Smooth muscle cell of the brain vasculature (primary cell): ENCODE results near the gene DCTN2.
A peak's percentile ranks its signal among the peaks of the same experiment; 100 is the strongest.
"Not testable (repeated sequence)": the region's sequence is repeated elsewhere in the genome, so short reads cannot be mapped to it uniquely, and the experiment has no call there.

ENCODE experiments used
- DNase-seq: peaks from one replicate; pipeline ENCODE4 v3.0.0-alpha.2; 2012; ENCODE audit warnings: low read depth, low spot score

Gene DCTN2

DNA sequence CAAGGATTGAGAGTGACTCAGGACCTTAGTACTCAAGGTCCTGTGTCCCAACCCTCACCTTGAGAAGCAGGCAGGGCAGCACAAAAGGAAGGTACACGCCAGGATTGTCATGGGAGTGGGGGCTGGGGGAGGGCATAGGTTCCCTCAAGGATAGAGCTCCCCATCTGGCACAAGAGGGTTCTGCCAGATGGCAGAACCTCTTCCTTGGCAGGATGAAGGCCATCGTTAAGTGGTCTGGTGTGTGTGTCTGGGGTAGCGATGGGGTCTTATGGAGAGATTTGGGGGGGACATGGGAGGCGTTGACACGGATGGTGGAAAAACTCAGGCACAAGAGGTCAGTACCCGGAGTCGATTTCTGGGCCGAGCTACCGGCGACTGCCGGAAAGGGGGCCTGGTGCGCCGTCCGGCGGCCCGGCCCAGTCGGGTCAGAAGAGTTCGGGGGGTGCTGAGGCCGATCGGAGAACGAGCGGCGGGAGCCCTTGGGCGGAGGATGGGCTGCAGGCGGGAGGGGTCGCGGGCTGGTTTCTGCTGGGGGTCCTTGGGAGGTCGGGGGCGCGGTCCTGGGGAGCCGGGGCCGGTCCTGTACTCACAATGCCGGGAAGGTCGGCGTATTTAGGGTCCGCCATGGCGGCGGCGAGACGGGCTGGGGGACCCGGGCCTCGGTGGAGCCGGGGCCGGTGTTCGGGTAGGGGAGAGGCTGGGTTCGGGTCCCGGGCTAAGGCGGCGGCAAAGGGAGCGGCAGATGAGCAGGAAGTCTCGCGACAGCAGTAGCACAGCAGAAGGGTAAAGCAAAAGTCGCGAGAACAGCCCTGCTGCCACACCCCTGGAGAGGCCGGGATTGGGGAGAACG is at the start of gene DCTN2:
TSS of gene DCTN2 (minus strand) at position 755 of the 850 bp plus-strand sequence. CDS start at position 626, 129 bp downstream.
- DNase-seq = peak; percentile 88

DNA sequence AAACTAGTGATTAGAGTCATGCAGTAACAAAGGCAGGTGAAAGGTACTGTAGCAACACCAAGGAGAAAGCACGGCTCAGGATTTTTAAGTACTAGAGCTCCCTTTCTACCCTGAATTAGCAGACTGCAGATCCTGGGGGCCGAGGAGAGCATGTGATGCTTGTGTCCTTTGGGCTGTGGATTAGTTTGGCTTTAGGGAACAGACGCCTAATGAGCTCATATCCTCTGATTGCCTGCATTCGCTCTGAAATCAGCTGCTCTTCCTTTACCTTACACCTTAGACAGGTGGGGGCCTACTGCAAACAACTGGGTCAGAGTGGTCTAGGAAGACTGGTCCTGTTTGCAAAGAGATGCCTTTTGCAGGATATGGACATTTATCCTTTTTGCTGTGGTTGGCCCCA is 46.2 kb upstream of the DCTN2 start:
- DNase-seq = no peak

DNA sequence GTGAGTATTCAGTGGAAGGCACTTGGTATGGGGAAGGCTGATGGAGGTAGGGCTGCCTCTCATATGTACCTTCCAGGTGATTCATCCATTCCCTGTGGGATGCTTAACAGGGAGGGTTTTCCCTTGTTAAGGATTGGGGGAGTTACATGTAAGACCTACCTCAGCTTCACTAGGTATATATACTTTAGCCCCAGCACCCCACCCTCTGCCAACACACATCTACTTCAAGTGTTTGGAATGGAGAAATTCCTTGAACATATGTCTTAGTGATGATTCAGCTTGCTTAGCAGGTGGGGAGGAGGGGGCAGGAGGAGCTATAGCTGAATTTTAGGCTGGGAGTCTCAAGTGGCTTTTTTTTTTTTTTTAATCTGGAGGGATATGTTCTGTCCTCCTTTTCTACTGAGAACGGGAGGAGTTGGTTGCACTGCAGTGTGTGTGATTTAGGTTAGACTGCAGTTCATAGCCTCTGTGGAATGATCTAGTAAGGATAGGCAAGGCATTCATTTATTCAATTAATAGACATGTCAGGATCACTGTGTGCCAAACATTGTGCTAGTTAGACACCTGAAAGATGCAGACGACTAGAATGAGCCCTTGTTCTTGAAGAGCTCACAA is 45.7 kb upstream of the DCTN2 start:
- no peak for DNase-seq

DNA sequence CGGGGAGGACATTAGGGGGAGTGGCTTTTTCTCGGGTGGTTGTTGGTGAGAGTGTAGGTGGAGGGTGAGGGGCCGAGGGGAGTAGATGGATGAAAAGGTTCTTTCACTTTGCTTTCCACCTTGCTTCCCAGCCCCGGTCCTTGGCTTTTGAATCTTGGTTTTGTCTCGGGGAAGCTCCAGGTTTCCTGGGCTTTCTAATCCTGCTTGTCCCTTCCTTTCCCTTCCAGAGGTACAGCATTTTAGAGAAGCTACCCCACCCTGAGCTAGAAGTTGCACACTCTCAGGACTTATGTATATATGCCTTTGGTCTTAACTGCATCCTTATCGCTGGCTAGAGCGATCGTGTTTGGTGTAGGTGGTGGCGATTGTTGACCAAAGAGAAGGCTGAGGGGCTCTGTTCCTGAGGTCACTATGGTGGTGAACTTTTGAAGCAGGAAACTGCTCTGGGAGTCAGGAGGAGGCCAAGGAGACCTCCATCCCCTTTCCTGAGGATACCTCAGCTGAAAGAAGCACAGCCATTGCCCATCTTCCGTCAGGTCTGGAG is 44.9 kb upstream of the DCTN2 start:
- no peak for DNase-seq

DNA sequence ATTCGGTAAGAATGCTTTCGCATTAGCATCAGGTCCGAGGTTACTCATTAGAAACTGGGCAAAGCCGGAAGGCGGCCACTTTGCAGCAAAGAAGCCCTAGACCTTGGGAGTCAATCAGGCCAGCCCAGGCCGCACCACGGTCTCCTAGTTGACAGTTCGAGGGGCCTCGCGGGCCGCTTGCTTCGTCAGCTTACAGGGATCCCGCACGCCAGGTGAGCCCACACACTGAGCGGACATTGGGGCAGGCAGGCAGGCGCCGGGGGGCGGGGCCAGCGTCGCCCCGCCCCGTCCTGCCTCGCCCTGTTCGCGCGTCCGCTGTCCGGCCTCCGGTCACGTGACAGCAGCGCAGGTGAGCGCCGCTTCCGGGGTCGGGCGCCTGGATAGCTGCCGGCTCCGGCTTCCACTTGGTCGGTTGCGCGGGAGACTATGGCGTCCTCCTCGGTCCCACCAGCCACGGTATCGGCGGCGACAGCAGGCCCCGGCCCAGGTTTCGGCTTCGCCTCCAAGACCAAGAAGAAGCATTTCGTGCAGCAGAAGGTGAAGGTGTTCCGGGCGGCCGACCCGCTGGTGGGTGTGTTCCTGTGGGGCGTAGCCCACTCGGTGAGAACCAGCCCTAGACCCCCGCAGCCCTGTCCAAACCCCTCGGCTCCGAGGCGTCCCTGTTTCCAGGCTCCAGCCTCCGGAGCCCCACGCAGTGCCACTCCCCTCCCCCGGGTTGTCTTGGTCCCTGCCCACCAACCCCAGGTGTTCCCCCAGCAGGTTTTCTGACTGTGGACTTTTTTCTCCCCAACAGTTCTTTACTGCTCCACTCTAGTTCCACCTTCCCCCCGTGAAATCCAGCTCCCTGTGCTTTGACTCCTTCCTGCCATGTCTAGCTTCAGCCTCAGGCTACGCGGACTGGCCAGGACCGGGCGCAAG is 44.1 kb upstream of the DCTN2 start, which contains the start of gene PIP4K2C:
TSS of gene PIP4K2C (plus strand) at position 329 of the 918 bp plus-strand sequence. CDS start at position 427, 98 bp downstream.
- DNase-seq = no peak

DNA sequence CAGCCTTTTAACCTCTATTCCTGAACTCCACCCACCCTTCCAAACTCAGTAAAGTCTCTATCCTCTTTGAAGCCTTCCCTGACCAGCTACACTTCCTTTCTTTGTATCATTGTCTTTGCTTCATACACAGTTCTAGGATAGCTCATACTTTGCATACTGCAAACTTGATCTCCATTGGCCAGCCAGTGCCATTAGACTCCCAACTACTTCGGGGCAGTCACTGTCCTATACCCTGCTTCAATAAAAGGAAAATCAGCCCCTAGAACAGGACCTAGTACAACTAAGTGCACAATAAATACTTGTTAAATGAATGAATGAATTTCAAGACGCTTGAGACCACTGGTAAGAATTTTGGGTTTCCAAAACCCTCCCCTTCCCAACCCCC is 43.5 kb upstream of the DCTN2 start:
- DNase-seq = no peak

DNA sequence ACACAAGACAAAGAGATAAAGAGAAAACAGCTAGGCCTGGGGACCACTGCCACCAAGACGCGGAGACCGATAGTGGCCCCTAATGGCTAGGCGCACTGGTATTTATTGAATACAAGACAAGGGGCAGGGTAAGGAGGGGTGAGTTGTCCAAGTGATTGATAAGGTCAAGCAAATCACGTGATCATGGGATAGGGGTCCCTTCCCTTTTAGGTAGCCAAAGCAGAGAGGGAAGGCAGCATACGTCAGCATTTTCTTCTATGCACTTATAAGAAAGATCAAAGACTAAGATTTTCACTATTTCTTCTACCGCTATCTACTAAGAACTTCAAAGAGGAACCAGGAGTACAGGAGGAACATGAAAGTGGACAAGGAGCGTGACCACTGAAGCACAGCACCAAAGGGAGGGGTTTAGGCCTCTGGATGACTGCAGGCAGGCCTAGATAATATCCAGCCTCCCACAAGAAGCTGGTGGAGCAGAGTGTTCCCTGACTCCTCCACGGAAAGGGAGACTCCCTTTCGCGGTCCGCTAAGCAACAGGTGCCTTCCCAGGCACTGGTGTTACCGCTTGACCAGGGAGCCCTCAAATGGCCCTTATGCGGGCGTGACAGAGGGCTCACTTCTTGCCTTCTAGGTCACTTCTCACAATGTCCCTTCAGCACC is 42.1 kb upstream of the DCTN2 start:
- DNase-seq = not testable (repeated sequence)

DNA sequence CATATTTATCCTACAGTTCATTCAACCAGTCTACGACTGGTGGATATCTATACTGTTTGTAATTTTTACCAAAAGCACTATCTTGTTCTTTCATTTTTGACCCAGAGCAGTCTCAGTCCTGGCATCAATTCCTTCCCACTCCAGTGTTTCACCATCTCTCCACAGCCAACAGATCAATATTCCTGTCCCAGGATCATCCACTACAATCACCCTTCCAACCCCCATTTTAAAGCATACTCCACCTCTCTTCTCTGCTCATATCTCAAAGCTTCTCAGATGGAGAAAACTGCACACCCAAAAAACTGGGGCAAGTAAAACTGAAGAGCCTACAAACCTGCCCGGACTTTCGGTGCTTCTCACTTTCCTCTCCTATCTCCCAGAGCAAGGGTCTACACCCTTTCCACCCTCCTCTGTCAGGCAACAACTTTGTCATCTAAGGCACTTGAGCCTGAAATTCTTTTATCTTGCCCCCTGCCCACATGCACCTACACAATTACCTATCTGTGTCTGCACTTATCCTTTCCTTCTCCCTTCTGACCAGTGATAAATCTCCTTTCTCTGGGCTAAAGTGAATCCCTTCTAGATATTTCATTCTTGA is 39.9 kb upstream of the DCTN2 start:
- DNase-seq = no peak

DNA sequence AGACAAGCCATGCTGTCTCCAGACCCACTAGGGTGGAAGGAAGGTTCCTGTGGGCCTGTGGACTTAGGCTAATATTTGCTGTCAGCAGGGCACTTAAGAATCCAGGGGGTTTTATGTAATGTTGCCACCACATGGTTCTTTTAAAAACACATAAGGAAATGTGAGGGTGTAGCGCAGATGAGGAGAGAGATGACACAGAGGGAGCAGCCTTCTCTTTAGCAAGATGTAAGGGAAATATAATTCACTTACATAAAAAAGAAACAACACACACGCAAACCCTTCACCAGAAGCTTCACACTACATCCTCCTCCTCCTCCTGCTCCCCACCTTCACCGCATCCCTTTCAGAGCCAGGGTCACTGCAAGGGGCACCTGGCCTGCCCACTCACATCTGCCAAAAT is 39.1 kb upstream of the DCTN2 start:
- no peak for DNase-seq

DNA sequence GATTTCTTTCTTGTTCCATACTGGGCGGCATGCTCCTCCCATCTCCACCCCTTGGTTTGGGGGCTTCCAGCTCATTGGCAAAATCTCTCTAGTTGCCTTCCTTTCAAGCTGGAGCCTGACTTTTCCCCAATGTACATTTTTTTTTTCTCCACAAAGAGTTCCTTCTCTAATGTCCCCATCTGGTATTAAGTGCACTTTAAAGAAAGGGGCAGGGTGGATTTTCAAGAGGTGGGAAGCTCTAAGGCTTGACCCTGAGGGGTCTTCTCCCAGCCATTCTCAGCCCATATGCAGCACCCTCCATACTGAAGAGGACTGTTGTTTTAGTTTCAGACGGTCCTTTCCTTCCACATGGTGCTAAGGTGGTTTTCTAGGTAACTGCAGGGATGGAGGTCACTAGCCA is 38.2 kb upstream of the DCTN2 start:
- DNase-seq = no peak

DNA sequence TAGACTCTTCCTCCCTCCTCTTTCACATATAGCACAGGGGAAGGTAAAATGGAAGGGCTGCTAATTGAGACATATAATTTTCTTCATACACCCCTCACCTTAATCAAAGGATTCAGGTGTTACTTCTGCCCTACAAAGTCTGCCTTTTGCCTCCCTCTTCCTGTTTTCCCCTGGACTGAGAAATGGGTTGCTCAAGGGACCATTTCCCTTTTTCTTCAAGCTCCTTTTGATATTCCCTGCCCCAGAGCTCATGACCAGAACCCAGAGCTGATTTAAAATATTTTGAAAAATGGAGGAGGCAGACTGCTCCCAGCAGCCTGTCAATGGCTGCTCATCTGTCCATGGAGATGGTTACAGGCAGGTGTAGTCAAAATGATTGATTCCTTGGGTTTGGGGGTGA is 37.7 kb upstream of the DCTN2 start:
- no peak for DNase-seq

DNA sequence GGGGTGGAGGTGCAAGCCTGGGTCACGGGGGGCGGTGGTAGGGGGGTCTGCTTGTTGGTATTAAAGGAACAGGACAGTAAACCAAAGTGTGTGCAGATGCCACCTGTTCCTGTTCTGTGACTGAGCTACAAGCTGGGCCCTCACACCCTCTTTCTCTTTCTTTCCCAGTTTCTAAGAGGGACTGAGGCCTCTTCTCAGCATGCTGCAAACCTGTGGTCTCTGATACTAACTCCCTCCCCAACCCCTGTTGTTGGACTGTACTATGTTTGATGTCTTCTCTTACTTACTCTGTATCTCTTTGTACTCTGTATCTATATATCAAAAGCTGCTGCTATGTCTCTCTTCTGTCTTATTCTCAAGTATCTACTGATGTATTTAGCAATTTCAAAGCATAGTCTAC is 37.1 kb upstream of the DCTN2 start:
- no peak for DNase-seq

DNA sequence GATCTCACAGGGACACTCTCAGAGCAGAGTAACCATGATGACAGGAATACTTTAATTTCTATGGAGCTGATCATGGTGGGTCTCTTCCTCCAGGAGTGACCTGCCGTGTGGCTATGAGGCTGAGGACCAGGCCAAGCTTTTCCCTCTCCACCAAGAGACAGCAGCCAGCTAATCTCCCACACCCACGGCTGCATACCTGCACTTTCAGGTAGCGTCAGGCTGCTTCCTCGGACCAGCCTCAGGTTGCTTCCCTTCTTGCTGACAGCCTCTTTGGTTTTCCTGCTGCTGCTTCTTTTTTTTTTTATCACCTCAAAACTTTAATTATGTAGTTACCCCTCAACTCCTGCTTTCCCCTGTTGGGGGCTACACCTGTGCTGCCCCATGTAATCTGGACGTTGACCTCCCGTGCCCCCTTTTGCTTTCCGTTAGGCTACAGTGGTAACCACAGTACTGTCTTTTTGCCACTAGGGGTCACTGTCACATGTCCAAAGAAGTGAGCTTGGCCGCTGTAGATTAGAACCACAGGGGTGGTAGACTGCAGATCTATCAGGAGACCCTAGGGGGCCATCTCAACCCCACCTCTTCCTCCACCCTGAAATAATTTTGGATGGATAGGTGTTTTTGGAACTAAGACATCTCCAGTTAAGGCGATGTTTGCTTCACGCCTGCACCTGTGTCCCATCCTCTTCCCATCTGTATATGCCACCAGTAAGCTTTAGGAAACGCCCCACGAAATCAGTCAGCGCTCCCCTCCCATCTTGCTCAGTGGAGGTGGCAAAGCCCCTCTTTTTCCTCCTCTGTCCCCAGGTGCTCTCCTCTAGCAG is 36.2 kb upstream of the DCTN2 start:
- peak; percentile 45 for DNase-seq

DNA sequence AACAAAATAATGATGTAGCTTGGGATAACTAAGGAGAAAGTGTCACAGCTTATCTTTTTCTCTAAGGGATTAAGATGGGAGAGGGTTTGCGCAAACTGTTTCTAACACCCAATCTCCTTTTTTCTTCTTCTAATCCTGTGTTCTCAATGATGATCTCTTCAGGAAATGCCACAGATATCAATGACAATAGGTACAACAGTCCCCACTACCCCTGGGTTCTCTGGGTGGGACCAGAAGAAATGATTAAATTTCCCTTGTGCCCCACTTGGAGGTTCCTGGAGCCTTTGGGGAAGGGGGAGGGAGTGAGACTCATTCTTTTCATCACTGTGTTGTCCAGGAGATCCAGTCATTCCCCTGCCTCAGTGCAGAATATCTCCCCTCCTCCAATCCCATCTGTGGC is 35.4 kb upstream of the DCTN2 start:
- no peak for DNase-seq

DNA sequence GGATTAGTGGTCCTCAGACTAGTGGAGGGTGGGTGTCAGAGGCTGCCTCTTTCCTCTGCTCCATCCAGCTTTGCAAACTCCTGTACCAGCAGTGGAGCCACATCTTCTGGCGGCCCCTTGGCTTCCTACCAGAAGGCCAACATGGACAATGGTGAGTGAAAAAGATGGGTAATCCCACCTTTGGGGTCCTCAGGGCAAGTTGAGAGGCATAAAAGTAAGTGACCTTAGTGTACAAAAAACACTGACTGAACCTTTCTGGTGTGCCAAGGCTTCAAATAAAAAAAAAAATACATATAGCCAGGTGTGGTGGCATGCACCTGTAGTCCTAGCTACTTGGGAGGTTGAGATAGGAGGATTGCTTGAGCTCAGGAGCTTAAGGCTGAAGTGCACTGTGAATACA is 34.8 kb upstream of the DCTN2 start:
- no peak for DNase-seq

DNA sequence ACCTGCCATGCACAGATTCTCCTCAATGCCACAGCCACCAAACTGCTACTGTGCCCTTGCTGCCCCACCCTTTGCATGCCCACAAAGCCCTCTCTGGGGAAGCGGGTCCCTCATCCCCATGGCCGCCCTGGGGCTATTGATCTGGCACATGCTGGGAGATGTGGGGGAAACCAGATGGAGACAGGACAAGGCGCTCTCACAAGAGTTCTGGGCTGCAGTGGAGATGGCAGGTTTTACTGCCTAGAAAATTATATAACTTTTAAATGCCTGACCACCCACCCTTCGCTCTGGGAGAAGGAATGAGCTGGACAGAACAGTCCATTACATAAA is 33.4 kb upstream of the DCTN2 start:
- no peak for DNase-seq

DNA sequence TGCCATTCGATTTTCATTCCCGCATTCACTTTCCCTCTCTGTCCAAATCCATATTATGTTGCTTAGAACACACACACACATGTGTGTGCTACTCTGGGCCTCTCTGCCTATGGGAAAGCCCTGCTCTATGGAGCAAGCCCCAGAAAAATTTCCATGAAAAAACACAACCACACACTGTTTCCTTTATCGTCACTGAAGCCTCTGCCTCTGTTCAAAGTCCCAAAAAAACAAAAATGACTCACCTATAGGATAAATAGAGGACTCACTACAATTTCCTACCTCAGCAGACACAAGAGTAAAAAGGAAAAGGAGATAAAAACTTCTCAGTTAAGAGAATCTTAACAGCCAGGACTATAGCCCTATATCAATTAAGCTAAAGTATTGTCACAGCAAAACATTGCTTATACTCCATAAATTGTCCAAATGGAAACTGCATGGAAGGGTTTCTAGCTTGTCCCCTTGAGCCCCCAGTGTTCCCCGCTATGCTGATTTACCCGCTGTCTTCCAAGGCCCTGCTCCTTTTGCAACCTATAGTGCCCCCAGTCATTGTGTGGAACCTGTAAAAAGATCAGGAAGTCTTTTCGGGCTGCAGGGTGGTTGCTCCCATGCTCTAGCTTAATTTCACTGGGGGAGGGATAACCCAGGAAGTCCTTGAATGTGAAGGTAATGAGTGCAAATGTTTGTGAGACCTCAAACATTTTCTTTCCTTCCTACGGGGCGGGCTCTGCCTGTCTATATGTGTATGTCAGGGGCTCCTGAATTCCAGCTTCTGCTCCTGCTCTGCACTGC is 32.9 kb upstream of the DCTN2 start:
- no peak for DNase-seq

DNA sequence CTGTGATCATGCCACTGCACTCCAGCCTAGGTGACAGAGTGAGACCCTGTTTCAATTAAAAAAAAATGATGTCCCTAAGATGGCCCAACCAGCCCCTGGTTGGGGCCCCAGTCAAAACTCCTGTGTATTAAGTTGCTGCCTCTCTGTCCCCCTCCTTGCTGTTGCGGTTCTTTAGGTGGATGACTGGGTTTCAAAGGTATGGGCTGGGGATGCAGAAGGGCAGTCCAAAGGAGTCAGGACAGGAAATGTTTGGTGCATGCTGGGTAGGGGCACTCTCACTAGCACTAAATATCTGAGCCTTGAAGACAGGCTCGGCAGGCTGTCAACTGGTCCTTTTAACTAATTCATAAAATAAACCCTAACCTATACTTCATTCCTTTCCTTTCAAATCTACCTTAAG is 32.0 kb upstream of the DCTN2 start:
- no peak for DNase-seq

DNA sequence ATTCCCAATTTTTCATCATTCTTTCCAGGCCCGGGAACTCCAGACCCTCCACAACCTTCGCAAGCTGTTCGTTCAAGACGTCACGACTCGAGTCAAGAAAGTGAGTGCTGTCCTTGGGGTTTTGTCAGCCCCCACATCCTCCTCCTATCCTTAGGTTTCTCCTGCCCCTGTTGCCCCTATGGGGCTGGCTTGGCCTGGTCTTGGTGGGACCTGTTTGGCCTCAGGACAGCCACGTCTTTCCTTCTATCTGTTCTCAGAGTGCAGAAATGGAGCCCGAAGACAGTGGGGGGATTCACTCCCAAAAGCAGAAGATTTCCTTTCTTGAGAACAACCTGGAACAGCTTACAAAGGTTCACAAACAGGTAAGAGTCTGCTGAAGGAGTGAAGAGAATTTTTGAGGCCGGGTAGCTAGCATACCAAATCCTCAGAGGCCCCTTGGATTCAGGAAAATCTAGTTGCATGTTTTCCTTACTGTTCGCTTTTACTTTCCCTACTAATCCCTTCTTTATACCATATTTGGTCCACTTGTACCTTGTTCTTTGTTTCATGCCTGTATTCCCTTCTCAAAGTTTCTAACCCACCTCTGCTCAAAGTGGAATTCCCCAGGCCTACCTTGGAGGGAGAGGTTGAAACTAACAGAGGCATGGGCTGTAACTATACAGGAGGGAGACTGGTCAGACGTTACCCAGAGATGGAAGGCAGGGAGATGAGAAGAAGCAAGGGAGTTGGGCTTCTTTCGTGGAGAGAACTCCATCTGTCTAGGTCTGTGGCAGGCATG is 31.2 kb upstream of the DCTN2 start:
- no peak for DNase-seq
